ENCODE data around the gene ADARB1. TPM values are rescaled to one million over a fixed set of nuclear protein-coding genes. Genes with fewer than 3 reads are reported as not detected.

ADARB1 gene
- total RNA-seq, 1 donor = 2.1 TPM

GRCh38 chr21:45146306-45146705, 71.9 kb downstream of the ADARB1 start:
- DNase-seq (ENCODE audit: low read depth) = no peak
- H3K4me3 ChIP-seq (ENCODE audit: low read depth, low read length) = no peak overlapping the region
- TF ChIP-seq CTCF (IDR thresholded peaks at IDR 0.05; ENCODE audit: insufficient read depth, low read length) = no peak

- TF ChIP-seq CTCF (IDR thresholded peaks at IDR 0.05; ENCODE audit: insufficient read depth, low read length) = no peak
- no peak overlapping the region for H3K4me3 ChIP-seq (ENCODE audit: low read depth, low read length)
- no peak for DNase-seq (ENCODE audit: low read depth)
These were observed 72.4 kb downstream of the ADARB1 start for GRCh38 chr21:45146801-45147200.

GRCh38 chr21:45147473-45148315, 73.3 kb downstream of the ADARB1 start:
- H3K4me3 ChIP-seq (ENCODE audit: low read depth, low read length) = no peak overlapping the region
- no peak for TF ChIP-seq CTCF (IDR thresholded peaks at IDR 0.05; ENCODE audit: insufficient read depth, low read length)
- DNase-seq (ENCODE audit: low read depth) = no peak

GRCh38 chr21:45148316-45148990, 74.1 kb downstream of the ADARB1 start:
- no peak for TF ChIP-seq CTCF (IDR thresholded peaks at IDR 0.05; ENCODE audit: insufficient read depth, low read length)
- DNase-seq (ENCODE audit: low read depth) = no peak

GRCh38 chr21:45149021-45149420, 74.6 kb downstream of the ADARB1 start:
- no peak for DNase-seq (ENCODE audit: low read depth)
- no peak for TF ChIP-seq CTCF (IDR thresholded peaks at IDR 0.05; ENCODE audit: insufficient read depth, low read length)
- no peak overlapping the region for H3K4me3 ChIP-seq (ENCODE audit: low read depth, low read length)

More at GRCh38 chr21:45148316-45148990, 74.1 kb downstream of the ADARB1 start:
- no peak overlapping the region for H3K4me3 ChIP-seq (ENCODE audit: low read depth, low read length)

- H3K4me3 ChIP-seq (ENCODE audit: low read depth, low read length) = no peak overlapping the region
- DNase-seq (ENCODE audit: low read depth) = no peak
- no peak for TF ChIP-seq CTCF (IDR thresholded peaks at IDR 0.05; ENCODE audit: insufficient read depth, low read length)
These were observed 76.3 kb downstream of the ADARB1 start for GRCh38 chr21:45150638-45151131.
